ENCODE measurements around the gene LRRC38. TPM values are rescaled to one million over a fixed set of nuclear protein-coding genes. Genes with fewer than 3 reads are reported as not detected.

The LRRC38 gene
- total RNA-seq, 2 donors from 2014 or later: 0.46 to 0.51 TPM

Other genes starting within 250 kb of the LRRC38 start
- gene PRAMEF8, start 228.9 kb downstream of the LRRC38 start, total RNA-seq: not detected
- not detected for gene PRAMEF33, start 210.5 kb downstream of the LRRC38 start, total RNA-seq
- not detected for gene PRAMEF15, start 198.4 kb downstream of the LRRC38 start, total RNA-seq
- not detected for gene PRAMEF14, start 166.9 kb downstream of the LRRC38 start, total RNA-seq
- not detected for gene PRAMEF19, start 142.1 kb downstream of the LRRC38 start, total RNA-seq
- not detected for gene PRAMEF17, start 124.4 kb downstream of the LRRC38 start, total RNA-seq
- not detected for gene PRAMEF20, start 103.6 kb downstream of the LRRC38 start, total RNA-seq
- gene PDPN, start 69.8 kb upstream of the LRRC38 start, total RNA-seq: 10 to 100 TPM; 29.9 to 43.2 TPM
- 10 to 100 TPM; 29.4 to 35.4 TPM for gene PRDM2, start 186.2 kb upstream of the LRRC38 start, total RNA-seq